Activated T-helper 1 cell treated with anti-CD3 and anti-CD28 coated beads, Interleukin-12 subunit alpha, Interleukin-12 subunit beta, Interleukin-2, Interleukin-4 antibody, amounts not matched to agents 30 ng/mL and 10 ng/mL and 1 ng/mL, durations not matched to agents 14 hours and 24 hours and 36 hours (primary cell): ENCODE results near the gene SH3PXD2B. TPM values are rescaled to one million over a fixed set of nuclear protein-coding genes. Genes with fewer than 3 reads are reported as not detected.
"Not testable (repeated sequence)": the region's sequence is repeated elsewhere in the genome, so short reads cannot be mapped to it uniquely, and the experiment has no call there.

ENCODE experiments used
- DNase-seq: peaks from one replicate; pipeline ENCODE4 v3.0.0; 2021; ENCODE audit warnings: low spot score
- H3K27ac Mint-ChIP-seq: one replicate; pipeline ENCODE4 v1.8.0; 2021; ENCODE audit warnings: mild to moderate bottlenecking, mixed read lengths
- H3K27me3 Mint-ChIP-seq: one replicate; pipeline ENCODE4 v1.8.0; 2022; ENCODE audit warnings: mild to moderate bottlenecking, moderate library complexity, mixed read lengths; ENCODE audit not compliant: insufficient read depth
- H3K36me3 Mint-ChIP-seq: one replicate; pipeline ENCODE4 v1.8.0; 2021; ENCODE audit warnings: low read depth, mixed read lengths
- H3K4me1 Mint-ChIP-seq: one replicate; pipeline ENCODE4 v1.8.0; 2021; ENCODE audit warnings: low read depth, mixed read lengths
- H3K4me3 Mint-ChIP-seq: one replicate; pipeline ENCODE4 v1.8.0; 2021; ENCODE audit warnings: mild to moderate bottlenecking, moderate library complexity, mixed read lengths
- H3K9me3 Mint-ChIP-seq: one replicate; pipeline ENCODE4 v1.8.0; 2021; ENCODE audit warnings: mixed read lengths
- intact Hi-C: fragments of 100-400 bp; cut with micrococcal nuclease; formaldehyde crosslinking; loops from one replicate; pipeline ENCODE4 v1.15.1; 2024
- total RNA-seq: library from RNA; stranded (reverse); gene quantifications from 2 replicates; pipeline ENCODE4 v1.2.3, GENCODE V29; 2022

The SH3PXD2B gene
- total RNA-seq, 1 donor from 2014 or later, result 0.26 TPM

- Mint-ChIP-seq H3K27ac (no peak overlapping the region), H3K4me1 (no peaks in the 10 kb centered on the region), H3K4me3 (no peak overlapping the region), H3K36me3 (no peaks in the 10 kb centered on the region), H3K9me3 (peaks cover 4% of the 10 kb centered on the region), H3K27me3 (peaks cover 12% of the 10 kb centered on the region)
- intact Hi-C loops, result no loop called here
- DNase-seq, result no peak
These were observed 51.7 kb downstream of the SH3PXD2B start for GRCh38 chr5:172402531-172403188.

DNA sequence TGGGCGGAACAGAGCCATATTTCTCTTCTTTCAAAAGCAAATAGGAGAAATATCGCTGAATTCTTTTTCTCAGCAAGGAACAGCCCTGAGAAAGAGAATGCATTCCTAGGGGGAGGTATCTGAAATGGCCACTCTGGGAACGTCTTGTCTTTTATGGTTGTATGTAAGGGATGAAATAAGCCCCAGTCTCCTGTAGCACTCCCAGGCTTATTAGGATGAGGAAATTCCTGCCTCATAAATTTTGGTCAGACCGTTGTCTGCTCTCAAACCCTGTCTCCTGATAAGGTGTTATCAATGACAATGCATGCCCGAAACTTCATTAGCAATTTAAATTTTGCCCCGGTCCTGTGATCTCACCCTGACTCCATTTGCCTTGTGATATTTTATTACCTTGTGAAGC is 52.3 kb downstream of the SH3PXD2B start:
- DNase-seq, intact Hi-C loops, H3K4me1 Mint-ChIP-seq, H3K9me3 Mint-ChIP-seq, H3K4me3 Mint-ChIP-seq, H3K27ac Mint-ChIP-seq, H3K36me3 Mint-ChIP-seq, H3K27me3 Mint-ChIP-seq: not testable (repeated sequence)

DNA sequence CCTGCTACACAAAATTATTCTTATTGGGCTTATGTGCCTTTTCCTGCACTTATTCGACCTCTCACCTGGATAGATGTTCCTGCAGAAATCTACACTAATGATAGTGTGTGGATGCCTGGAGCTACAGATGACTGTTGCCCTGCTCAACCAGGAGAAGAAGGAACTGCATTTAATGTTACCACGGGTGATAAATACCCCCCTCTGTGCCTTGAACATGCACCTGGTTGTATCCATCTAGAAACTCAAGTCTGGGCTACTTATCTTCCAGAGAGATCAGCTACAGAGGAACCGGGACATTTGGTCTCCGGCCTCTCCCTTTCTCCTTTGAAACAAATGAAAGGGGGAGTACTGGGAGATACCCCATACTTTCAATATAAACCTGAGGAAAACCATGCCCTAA is 54.5 kb downstream of the SH3PXD2B start:
- intact Hi-C loops, result no loop called here
- peaks cover 2% of the 10 kb centered on the region for H3K27me3 Mint-ChIP-seq
- no peak overlapping the region for H3K27ac Mint-ChIP-seq
- peaks cover 14% of the 10 kb centered on the region for H3K9me3 Mint-ChIP-seq
- H3K4me3 Mint-ChIP-seq, result no peak overlapping the region
- no peaks in the 10 kb centered on the region for H3K4me1 Mint-ChIP-seq
- no peak for DNase-seq
- no peaks in the 10 kb centered on the region for H3K36me3 Mint-ChIP-seq

DNA sequence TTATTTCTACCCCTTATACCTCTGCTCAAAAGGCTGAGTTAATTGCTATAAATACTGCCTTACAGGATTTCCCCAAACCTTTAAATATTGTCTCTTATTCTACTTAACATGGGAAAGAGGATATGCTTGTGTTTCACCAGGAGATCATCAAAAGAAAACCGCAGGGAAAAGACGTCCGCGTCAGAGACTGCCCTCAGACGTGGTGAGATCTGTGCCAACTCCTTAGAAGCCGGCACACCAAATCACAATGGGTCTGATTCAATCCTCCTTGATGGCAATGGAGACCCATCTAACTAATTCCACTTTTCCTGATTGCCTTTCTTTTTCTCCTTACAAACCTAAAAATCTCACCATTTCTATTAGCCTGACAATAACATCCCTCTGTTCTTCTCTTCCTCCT is 55.0 kb downstream of the SH3PXD2B start:
- Mint-ChIP-seq H3K4me3 (no peak overlapping the region), H3K4me1 (no peaks in the 10 kb centered on the region), H3K9me3 (peaks cover 14% of the 10 kb centered on the region), H3K27me3 (peaks cover 2% of the 10 kb centered on the region), H3K27ac (no peak overlapping the region), H3K36me3 (no peaks in the 10 kb centered on the region)
- DNase-seq, result no peak
- intact Hi-C loops, result no loop called here

DNA sequence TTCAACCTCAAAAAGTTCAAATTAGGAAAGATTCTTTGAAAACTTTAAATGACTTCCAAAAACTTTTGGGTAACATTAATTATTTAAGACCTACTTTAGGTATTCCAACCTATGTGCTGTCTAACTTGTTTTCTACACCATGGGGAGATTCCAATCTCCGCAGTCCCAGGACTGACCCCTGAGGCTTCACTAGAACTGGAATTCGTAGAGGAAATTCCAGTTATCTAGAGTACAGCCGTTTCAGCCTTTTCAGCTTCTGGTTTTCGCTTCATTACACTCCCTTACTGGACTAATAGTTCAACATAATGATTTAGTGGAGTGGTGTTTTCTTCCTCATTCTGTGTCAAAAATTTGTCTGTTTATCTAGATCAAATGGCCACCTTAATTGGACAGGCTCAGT is 55.7 kb downstream of the SH3PXD2B start:
- H3K4me1 Mint-ChIP-seq, H3K27ac Mint-ChIP-seq, H3K27me3 Mint-ChIP-seq, H3K4me3 Mint-ChIP-seq, H3K36me3 Mint-ChIP-seq, intact Hi-C loops, DNase-seq: not testable (repeated sequence)
- peaks cover 14% of the 10 kb centered on the region for H3K9me3 Mint-ChIP-seq

DNA sequence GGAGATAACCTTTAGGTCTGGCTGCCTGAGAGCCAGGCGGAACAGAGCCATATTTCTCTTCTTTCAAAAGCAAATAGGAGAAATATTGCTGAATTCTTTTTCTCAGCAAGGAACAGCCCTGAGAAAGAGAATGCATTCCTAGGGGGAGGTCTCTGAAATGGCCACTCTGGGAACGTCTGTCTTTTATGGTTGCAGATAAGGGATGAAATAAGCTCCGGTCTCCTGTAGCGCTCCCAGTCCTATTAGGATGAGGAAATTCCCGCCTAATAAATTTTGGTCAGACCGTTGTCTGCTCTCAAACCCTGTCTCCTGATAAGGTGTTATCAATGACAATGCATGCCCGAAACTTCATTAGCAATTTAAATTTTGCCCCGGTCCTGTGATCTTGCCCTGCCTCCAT is 57.3 kb downstream of the SH3PXD2B start:
- H3K4me3 Mint-ChIP-seq, H3K36me3 Mint-ChIP-seq, intact Hi-C loops, H3K27ac Mint-ChIP-seq, H3K4me1 Mint-ChIP-seq, DNase-seq: not testable (repeated sequence)
- Mint-ChIP-seq H3K27me3 (peaks cover 12% of the 10 kb centered on the region), H3K9me3 (peaks cover 14% of the 10 kb centered on the region)

- H3K9me3 Mint-ChIP-seq, result peaks cover 14% of the 10 kb centered on the region
- H3K4me3 Mint-ChIP-seq, result no peak overlapping the region
- peaks cover 14% of the 10 kb centered on the region for H3K27me3 Mint-ChIP-seq
- no peaks in the 10 kb centered on the region for H3K4me1 Mint-ChIP-seq
- H3K36me3 Mint-ChIP-seq, result no peaks in the 10 kb centered on the region
- H3K27ac Mint-ChIP-seq, result no peak overlapping the region
- intact Hi-C loops, result no loop called here
- DNase-seq, result no peak
These were observed 58.1 kb downstream of the SH3PXD2B start for GRCh38 chr5:172396220-172396619.

- intact Hi-C loops, result no loop called here
- no peak for DNase-seq
- Mint-ChIP-seq H3K27ac (no peak overlapping the region), H3K36me3 (no peaks in the 10 kb centered on the region), H3K4me3 (no peak overlapping the region), H3K9me3 (peaks cover 14% of the 10 kb centered on the region), H3K4me1 (no peaks in the 10 kb centered on the region), H3K27me3 (peaks cover 16% of the 10 kb centered on the region)
These were observed 58.8 kb downstream of the SH3PXD2B start for GRCh38 chr5:172395483-172395882.

DNA sequence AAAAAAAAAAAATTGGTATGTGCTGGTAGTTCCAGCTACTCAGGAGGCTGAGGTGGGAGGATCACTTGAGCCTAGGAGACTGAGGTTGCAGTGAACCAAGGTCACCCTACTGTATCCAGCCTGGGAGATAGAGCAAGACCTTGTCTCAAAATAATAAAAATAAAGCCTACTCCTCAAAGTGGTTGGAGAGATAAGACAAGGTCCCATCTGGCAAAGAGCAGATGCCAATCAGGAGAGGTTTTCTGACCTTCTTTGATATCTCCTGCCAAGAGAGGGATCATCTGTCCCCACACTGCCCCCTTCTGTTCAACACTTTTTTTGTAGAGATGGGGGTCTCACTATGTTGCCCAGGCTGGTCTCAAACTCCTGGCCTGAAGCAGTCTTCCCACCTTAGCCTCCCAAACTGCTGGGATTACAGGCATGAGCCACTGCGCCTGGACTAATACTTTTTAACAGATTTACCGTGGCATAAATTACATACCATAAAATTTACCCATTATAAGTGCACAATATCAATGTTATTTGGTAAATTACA is 64.7 kb downstream of the SH3PXD2B start:
- H3K4me1 Mint-ChIP-seq, result no peaks in the 10 kb centered on the region
- H3K4me3 Mint-ChIP-seq, result no peak overlapping the region
- no peaks in the 10 kb centered on the region for H3K9me3 Mint-ChIP-seq

DNA sequence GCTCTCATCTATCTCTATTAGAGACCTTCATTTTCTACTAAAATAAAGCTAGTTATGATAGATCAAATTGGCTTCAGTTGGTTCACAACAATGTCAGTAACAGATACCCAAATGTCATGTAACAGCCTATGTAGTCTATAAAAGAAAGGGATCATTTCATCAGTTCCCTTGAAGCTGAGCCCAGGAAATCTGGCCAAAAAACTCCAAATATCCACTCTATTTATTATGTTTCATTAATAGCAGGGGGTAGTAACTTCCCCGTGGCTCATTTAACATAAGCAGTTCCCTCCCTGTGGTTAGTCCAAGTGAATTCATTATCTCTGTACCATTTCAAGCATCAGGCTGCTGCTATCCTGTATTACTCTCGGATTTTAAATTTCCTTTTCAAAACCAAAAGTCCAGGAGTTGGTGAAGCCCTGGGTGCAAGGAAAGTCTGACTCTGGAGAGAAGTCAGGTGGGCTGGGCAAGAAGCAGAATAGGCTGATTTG is 66.0 kb downstream of the SH3PXD2B start:
- H3K9me3 Mint-ChIP-seq, result no peaks in the 10 kb centered on the region
- intact Hi-C loops, result no loop called here

More for the DNA sequence above, 64.7 kb downstream of the SH3PXD2B start:
- intact Hi-C loops, result no loop called here
- no peak for DNase-seq
- H3K36me3 Mint-ChIP-seq, result no peaks in the 10 kb centered on the region
- H3K27me3 Mint-ChIP-seq, result peaks cover 29% of the 10 kb centered on the region
- H3K27ac Mint-ChIP-seq, result no peak overlapping the region

DNA sequence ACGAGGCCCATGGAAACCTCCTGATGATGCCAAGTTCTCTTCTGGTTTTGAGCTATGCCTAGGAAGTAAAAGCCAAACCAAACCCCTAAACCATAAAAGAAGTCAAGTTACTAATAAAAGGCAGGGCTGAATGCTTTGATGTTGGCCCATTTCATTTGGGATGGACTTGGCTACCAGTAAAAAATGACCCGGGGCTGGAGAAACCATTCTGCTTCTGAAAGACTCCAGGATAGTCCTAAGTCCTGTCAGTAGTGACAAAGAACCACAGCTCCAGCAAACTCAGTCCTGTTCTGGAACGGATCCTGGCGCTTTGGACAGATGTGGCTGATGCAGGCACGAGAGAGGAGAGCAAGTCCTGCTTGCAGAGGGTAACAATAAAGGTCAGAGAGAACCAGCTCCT is 68.6 kb downstream of the SH3PXD2B start:
- no peak for DNase-seq
- Mint-ChIP-seq H3K27me3 (peaks cover 15% of the 10 kb centered on the region), H3K9me3 (no peaks in the 10 kb centered on the region), H3K36me3 (no peaks in the 10 kb centered on the region), H3K27ac (no peak overlapping the region), H3K4me1 (no peaks in the 10 kb centered on the region), H3K4me3 (no peak overlapping the region)
- intact Hi-C loops, result no loop called here

More for the DNA sequence above, 66.0 kb downstream of the SH3PXD2B start:
- no peaks in the 10 kb centered on the region for H3K36me3 Mint-ChIP-seq
- peaks cover 25% of the 10 kb centered on the region for H3K27me3 Mint-ChIP-seq
- no peak overlapping the region for H3K27ac Mint-ChIP-seq
- H3K4me3 Mint-ChIP-seq, result no peak overlapping the region
- no peak for DNase-seq
- H3K4me1 Mint-ChIP-seq, result no peaks in the 10 kb centered on the region

DNA sequence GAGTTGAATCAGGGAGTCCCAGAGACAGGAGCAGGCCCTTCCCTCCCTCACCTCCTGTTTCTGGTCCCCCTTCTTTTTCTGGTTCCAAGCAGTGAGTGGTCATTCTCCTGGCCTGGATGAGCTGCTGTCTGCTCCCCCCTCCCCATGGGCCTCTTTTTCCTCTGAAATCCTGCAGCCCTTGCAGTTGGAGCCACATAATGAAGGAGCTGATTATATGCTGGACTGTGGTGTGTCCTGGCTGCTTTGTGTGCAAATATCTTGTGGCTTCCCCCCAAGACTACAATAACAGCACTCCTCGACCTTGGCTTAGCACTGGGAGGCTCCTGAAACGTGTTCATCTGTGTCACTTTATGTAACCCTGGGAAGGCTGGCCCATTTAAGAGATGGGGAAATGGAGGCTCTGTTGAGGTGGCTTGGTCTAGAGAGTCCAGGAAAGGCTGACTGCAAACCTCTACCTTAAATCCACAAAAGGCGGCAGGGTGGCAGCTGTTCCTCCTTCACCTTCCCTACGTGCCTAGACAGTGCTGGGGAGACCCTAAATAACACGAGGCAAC is 69.2 kb downstream of the SH3PXD2B start:
- Mint-ChIP-seq H3K9me3 (no peaks in the 10 kb centered on the region), H3K36me3 (no peaks in the 10 kb centered on the region), H3K4me1 (no peaks in the 10 kb centered on the region), H3K27me3 (peaks cover 15% of the 10 kb centered on the region), H3K4me3 (no peak overlapping the region), H3K27ac (no peak overlapping the region)
- intact Hi-C loops, result no loop called here
- DNase-seq, result no peak

GRCh38 chr5:172383191-172383802 is 71.0 kb downstream of the SH3PXD2B start:
- DNase-seq, result no peak
- Mint-ChIP-seq H3K27me3 (peaks cover 11% of the 10 kb centered on the region), H3K36me3 (no peaks in the 10 kb centered on the region), H3K4me3 (no peak overlapping the region), H3K9me3 (no peaks in the 10 kb centered on the region), H3K4me1 (no peaks in the 10 kb centered on the region), H3K27ac (no peak overlapping the region)
- intact Hi-C loops, result no loop called here
